Large intestine (tissue), 3 donors: ENCODE data around the gene ANO1. TPM values are rescaled to one million over a fixed set of nuclear protein-coding genes. Genes with fewer than 3 reads are reported as not detected.

Experiments used
- DNase-seq, 2 donors: peaks; one replicate each; pipeline versions ENCODE4 v3.0.0 to v3.0.0-alpha.2; 2013
- H3K27ac ChIP-seq: one replicate; pipeline ENCODE4 v1.5.1; 2013; ENCODE audit warnings: low read length
- H3K27me3 ChIP-seq: 2 replicates; pipeline ENCODE4 v1.6.1; 2013; ENCODE audit warnings: low read length; ENCODE audit not compliant: control insufficient read depth, insufficient read depth
- H3K36me3 ChIP-seq: 2 replicates; pipeline ENCODE4 v1.6.1; 2013; ENCODE audit warnings: low read length; ENCODE audit not compliant: control insufficient read depth, insufficient read depth
- H3K4me1 ChIP-seq: one replicate; pipeline ENCODE4 v1.6.1; 2013; ENCODE audit warnings: low read length; ENCODE audit not compliant: control insufficient read depth, insufficient read depth
- H3K4me3 ChIP-seq: one replicate; pipeline ENCODE4 v1.5.1; 2013; ENCODE audit warnings: low read length
- H3K9me3 ChIP-seq: one replicate; pipeline ENCODE4 v1.6.1; 2013; ENCODE audit warnings: mild to moderate bottlenecking, low read depth, low read length, moderate library complexity; ENCODE audit not compliant: control insufficient read depth
- WGBS: methylation state at CpG from one replicate; pipeline ENCODE4 v1.1.5; 2013; ENCODE audit warnings: low lambda C conversion rate; ENCODE audit not compliant: insufficient coverage; 5-methylcytosine and 5-hydroxymethylcytosine counted together
- polyA plus RNA-seq: library from polyadenylated mRNA; unstranded; fragments of 120-200 nt; gene quantifications from one replicate; pipeline ENCODE4 v1.2.1, GENCODE V29; 2013

ANO1 gene
- polyA plus RNA-seq, 1 donor: 12.3 TPM

GRCh38 chr11:70106757-70107156, 28.6 kb downstream of the ANO1 start:
- no CpG with 5 or more reads among the region's 5 CpGs for WGBS
- peaks cover 4% of the 10 kb centered on the region for H3K27me3 ChIP-seq
- H3K27ac ChIP-seq: no peak overlapping the region
- H3K4me3 ChIP-seq: no peak overlapping the region
- no peaks in the 10 kb centered on the region for H3K9me3 ChIP-seq
- peaks cover under 1% of the 10 kb centered on the region for H3K4me1 ChIP-seq
- DNase-seq: no peak
- H3K36me3 ChIP-seq: no peaks in the 10 kb centered on the region

GRCh38 chr11:70107191-70107590, 29.1 kb downstream of the ANO1 start:
- Histone ChIP-seq H3K4me1 (peaks cover 5% of the 10 kb centered on the region), H3K27me3 (peaks cover 4% of the 10 kb centered on the region), H3K36me3 (no peaks in the 10 kb centered on the region), H3K4me3 (no peak overlapping the region), H3K27ac (no peak overlapping the region), H3K9me3 (no peaks in the 10 kb centered on the region)
- DNase-seq: no peak
- WGBS: no CpG with 5 or more reads among the region's 9 CpGs

GRCh38 chr11:70107756-70108155, 29.6 kb downstream of the ANO1 start:
- no peaks in the 10 kb centered on the region for H3K36me3 ChIP-seq
- H3K4me3 ChIP-seq: no peak overlapping the region
- WGBS: no CpG with 5 or more reads among the region's 11 CpGs
- H3K27me3 ChIP-seq: peaks cover 4% of the 10 kb centered on the region
- DNase-seq: no peak
- peaks cover 7% of the 10 kb centered on the region for H3K4me1 ChIP-seq
- no peaks in the 10 kb centered on the region for H3K9me3 ChIP-seq
- H3K27ac ChIP-seq: no peak overlapping the region

GRCh38 chr11:70108250-70108649, 30.1 kb downstream of the ANO1 start:
- Histone ChIP-seq H3K36me3 (no peaks in the 10 kb centered on the region), H3K27me3 (peaks cover 4% of the 10 kb centered on the region), H3K4me1 (peaks cover 7% of the 10 kb centered on the region), H3K27ac (no peak overlapping the region), H3K4me3 (no peak overlapping the region), H3K9me3 (no peaks in the 10 kb centered on the region)
- no peak for DNase-seq
- no CpG with 5 or more reads among the region's 11 CpGs for WGBS

- no peaks in the 10 kb centered on the region for H3K36me3 ChIP-seq
- no peaks in the 10 kb centered on the region for H3K9me3 ChIP-seq
- peaks cover 4% of the 10 kb centered on the region for H3K27me3 ChIP-seq
- peaks cover 7% of the 10 kb centered on the region for H3K4me1 ChIP-seq
- no peak for DNase-seq
- no peak overlapping the region for H3K4me3 ChIP-seq
- H3K27ac ChIP-seq: no peak overlapping the region
- WGBS: no CpG with 5 or more reads among the region's 7 CpGs
Observed at GRCh38 chr11:70109006-70109405, 30.9 kb downstream of the ANO1 start.

- Histone ChIP-seq H3K27ac (no peak overlapping the region), H3K4me3 (no peak overlapping the region), H3K27me3 (no peaks in the 10 kb centered on the region), H3K9me3 (no peaks in the 10 kb centered on the region), H3K36me3 (no peaks in the 10 kb centered on the region), H3K4me1 (peaks cover 7% of the 10 kb centered on the region)
- no CpG with 5 or more reads among the region's 6 CpGs for WGBS
- DNase-seq: no peak
Observed at GRCh38 chr11:70109903-70110302, 31.8 kb downstream of the ANO1 start.

GRCh38 chr11:70110538-70111055, 32.5 kb downstream of the ANO1 start:
- Histone ChIP-seq H3K4me1 (peaks cover 7% of the 10 kb centered on the region), H3K9me3 (no peaks in the 10 kb centered on the region), H3K27me3 (no peaks in the 10 kb centered on the region), H3K4me3 (no peak overlapping the region), H3K36me3 (no peaks in the 10 kb centered on the region), H3K27ac (no peak overlapping the region)
- DNase-seq: no peak
- no CpG with 5 or more reads among the region's 17 CpGs for whole genome bisulfite sequencing

GRCh38 chr11:70111269-70112016, 33.3 kb downstream of the ANO1 start:
- Histone ChIP-seq H3K27ac (no peak overlapping the region), H3K4me3 (no peak overlapping the region), H3K36me3 (no peaks in the 10 kb centered on the region), H3K4me1 (peaks cover 7% of the 10 kb centered on the region), H3K9me3 (no peaks in the 10 kb centered on the region), H3K27me3 (no peaks in the 10 kb centered on the region)
- DNase-seq: peak; percentile 51 to 81
- no CpG with 5 or more reads among the region's 29 CpGs for WGBS

- Histone ChIP-seq H3K27ac (no peak overlapping the region), H3K4me3 (no peak overlapping the region)
- DNase-seq: peak; percentile 20 to 31
Observed at GRCh38 chr11:70112017-70112434, 33.9 kb downstream of the ANO1 start.

GRCh38 chr11:70113801-70114200, 35.7 kb downstream of the ANO1 start:
- Histone ChIP-seq H3K36me3 (no peaks in the 10 kb centered on the region), H3K4me1 (peaks cover 7% of the 10 kb centered on the region), H3K27me3 (no peaks in the 10 kb centered on the region), H3K27ac (no peak overlapping the region), H3K9me3 (no peaks in the 10 kb centered on the region), H3K4me3 (no peak overlapping the region)
- WGBS: no CpG with 5 or more reads among the region's 5 CpGs
- DNase-seq: no peak

More at GRCh38 chr11:70112017-70112434, 33.9 kb downstream of the ANO1 start:
- Histone ChIP-seq H3K36me3 (no peaks in the 10 kb centered on the region), H3K27me3 (no peaks in the 10 kb centered on the region), H3K4me1 (peaks cover 7% of the 10 kb centered on the region), H3K9me3 (no peaks in the 10 kb centered on the region)
- WGBS: no CpG with 5 or more reads among the region's 5 CpGs

GRCh38 chr11:70115778-70116177, 37.7 kb downstream of the ANO1 start:
- Histone ChIP-seq H3K4me1 (peaks cover 7% of the 10 kb centered on the region), H3K9me3 (no peaks in the 10 kb centered on the region), H3K27me3 (no peaks in the 10 kb centered on the region), H3K27ac (no peak overlapping the region), H3K4me3 (no peak overlapping the region), H3K36me3 (no peaks in the 10 kb centered on the region)
- no CpG with 5 or more reads among the region's 8 CpGs for WGBS
- no peak for DNase-seq
